ENCODE results near the gene SHF. TPM values are rescaled to one million over a fixed set of nuclear protein-coding genes. Genes with fewer than 3 reads are reported as not detected.

Gene SHF
- total and polyA plus RNA-seq, 2 of the 8 experiments (the other 6 are each of a cell fraction or from before 2014, with no cell fraction given), result 13.1 to 26.7 TPM

GRCh38 chr15:45118131-45118588, 69.6 kb downstream of the SHF start (continued):
- 0 out of 2 replicates have a peak, but pooled peaks have one; percentile 26 for TF ChIP-seq E2F6 (IDR thresholded peaks at IDR 0.05)
- TF ChIP-seq, protein P1, sequence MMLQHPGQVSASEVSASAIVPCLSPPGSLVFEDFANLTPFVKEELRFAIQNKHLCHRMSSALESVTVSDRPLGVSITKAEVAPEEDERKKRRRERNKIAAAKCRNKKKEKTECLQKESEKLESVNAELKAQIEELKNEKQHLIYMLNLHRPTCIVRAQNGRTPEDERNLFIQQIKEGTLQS (IDR thresholded peaks at IDR 0.05; ENCODE audit: insufficient read depth, low read depth, low read length), result 0 out of 2 replicates have a peak, but pooled peaks have one; percentile 41
- no peak for TF ChIP-seq TAF1 (IDR thresholded peaks at IDR 0.05; ENCODE audit: low read depth, low read length)
- peak; percentile 55; the same call in 1 of the 2 replicates for TF ChIP-seq YY1 (IDR thresholded peaks at IDR 0.05; ENCODE audit: low read depth, low read length)
- TF ChIP-seq RAD21 (IDR thresholded peaks at IDR 0.05 in 1 of 2, conservative IDR thresholded peaks at IDR 0.05 in 1 of 2; ENCODE audit: low read depth in 2 of 2, low read length in 2 of 2), result peak; percentile 65 to 77
